ENCODE measurements around the gene KIF16B.
"Not testable (repeated sequence)": the region's sequence is repeated elsewhere in the genome, so short reads cannot be mapped to it uniquely, and the experiment has no call there.

The KIF16B gene

DNA sequence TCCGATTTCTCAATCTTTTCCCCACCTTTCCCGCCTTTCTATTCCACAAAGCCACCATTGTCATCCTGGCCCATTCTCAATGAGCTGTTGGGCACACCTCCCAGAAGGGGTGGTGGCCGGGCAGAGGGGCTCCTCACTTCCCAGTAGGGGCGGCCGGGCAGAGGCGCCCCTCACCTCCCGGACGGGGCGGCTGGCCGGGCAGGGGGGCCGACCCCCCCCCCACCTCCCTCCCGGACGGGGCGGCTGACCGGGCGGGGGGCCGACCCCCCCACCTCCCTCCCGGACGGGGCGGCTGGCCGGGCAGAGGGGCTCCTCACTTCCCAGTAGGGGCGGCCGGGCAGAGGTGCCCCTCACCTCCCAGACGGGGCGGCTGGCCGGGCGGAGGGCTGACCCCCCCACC lies 346.3 kb downstream of the KIF16B start:
- not testable (repeated sequence) for DNase-seq (ENCODE audit: extremely low read depth in 1 of 2, low read depth in 1 of 2)

DNA sequence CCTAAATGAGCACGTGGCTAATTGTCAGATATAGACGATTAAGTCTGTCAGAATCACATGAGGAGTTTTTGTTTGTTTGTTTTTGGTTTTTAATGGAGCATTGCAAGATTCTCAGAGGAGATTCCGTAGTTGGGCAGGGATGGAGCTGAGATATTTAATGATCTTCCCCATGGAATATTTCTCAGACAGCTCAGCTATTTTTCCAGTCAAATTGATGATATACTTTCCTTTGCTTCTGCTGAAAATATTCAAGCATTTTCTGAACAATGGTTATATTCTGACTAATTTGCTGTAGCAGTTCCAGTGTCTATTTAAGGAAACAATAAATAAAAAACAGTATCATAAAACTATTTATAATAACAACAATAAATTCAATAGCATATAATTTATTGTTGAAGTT lies 348.4 kb downstream of the KIF16B start:
- no peak for DNase-seq (ENCODE audit: extremely low read depth in 1 of 2, low read depth in 1 of 2)

DNA sequence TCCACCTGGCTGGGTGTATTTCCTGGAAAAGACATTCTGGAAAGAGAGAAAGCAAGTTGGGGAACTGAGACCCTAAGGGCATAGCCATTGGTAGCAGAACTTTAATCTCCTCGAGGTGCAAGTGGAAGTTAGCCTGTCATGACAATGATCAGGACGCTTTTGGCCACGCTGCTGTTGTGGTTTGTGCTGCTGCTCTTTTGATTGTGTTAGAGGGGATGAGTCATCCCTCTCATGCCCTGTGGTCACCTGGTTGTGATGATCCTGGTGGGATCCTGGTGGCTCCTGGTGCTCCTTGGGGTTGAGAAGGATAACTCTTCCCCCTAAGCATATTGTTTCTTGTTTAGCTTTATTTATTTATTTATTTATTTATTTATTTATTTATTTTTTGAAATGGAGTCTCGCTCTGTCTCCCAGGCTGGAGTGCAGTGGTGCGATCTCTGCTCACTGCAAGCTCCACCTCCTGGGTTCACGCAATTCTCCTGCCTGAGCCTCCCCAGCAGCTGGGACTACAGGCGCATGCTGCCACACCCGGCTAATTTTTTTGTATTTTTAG lies 350.3 kb downstream of the KIF16B start:
- no peak for DNase-seq (ENCODE audit: extremely low read depth in 1 of 2, low read depth in 1 of 2)
